ENCODE data around the gene ZNF454.

DNA sequence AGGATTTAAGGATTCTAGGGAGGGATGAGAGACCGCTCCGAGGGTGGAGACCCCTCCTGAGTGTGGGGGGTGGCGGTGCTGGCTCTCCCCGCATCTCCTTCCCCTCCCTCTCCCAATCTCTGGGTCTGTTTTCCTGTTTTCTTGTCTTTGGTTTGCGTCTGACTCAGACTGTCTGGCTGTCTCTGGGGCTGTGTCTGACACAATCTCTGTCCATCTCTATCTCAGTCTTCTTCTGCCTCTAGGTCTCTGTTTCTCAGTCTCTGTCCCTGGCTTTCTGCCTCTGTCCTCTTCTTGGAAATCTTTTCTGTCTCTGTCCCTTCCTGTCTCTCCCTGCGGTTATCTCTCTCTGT is 54.3 kb downstream of the ZNF454 start:
- TF ChIP-seq, protein P1, sequence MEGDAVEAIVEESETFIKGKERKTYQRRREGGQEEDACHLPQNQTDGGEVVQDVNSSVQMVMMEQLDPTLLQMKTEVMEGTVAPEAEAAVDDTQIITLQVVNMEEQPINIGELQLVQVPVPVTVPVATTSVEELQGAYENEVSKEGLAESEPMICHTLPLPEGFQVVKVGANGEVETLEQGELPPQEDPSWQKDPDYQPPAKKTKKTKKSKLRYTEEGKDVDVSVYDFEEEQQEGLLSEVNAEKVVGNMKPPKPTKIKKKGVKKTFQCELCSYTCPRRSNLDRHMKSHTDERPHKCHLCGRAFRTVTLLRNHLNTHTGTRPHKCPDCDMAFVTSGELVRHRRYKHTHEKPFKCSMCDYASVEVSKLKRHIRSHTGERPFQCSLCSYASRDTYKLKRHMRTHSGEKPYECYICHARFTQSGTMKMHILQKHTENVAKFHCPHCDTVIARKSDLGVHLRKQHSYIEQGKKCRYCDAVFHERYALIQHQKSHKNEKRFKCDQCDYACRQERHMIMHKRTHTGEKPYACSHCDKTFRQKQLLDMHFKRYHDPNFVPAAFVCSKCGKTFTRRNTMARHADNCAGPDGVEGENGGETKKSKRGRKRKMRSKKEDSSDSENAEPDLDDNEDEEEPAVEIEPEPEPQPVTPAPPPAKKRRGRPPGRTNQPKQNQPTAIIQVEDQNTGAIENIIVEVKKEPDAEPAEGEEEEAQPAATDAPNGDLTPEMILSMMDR (IDR thresholded peaks at IDR 0.05), result no peak
- TF ChIP-seq EZH2 (IDR thresholded peaks at IDR 0.05; ENCODE audit: borderline replicate concordance, insufficient read depth, low read depth, low read length, poor library complexity, severe bottlenecking), result no peak
